ENCODE results near the gene TRIM33.

TRIM33 gene

GRCh38 chr1:114547076-114547475 lies 36.1 kb upstream of the TRIM33 start:
- Histone ChIP-seq H3K4me3 (ENCODE audit: low read length in 2 of 2) (no peak overlapping the region), H3K4ac (ENCODE audit: low read length) (no peak overlapping the region), H3K23ac (ENCODE audit: low read depth, low read length, poor library complexity) (no peak overlapping the region), H4K91ac (ENCODE audit: low read depth, low read length, poor library complexity) (no peak overlapping the region), H3K79me1 (ENCODE audit: low read depth, low read length) (no peaks in the 10 kb centered on the region), H3K4me1 (ENCODE audit: control insufficient read depth in 2 of 2, insufficient read depth in 1 of 2, low read depth in 1 of 2, low read length in 2 of 2) (no peaks in the 10 kb centered on the region), H3K14ac (ENCODE audit: low read length) (no peak overlapping the region), H3K36me3 (replicated peaks in 1 of 2; ENCODE audit: control insufficient read depth in 2 of 2, insufficient read depth in 2 of 2, low read length in 2 of 2) (no peaks in the 10 kb centered on the region), H3K4me2 (ENCODE audit: insufficient read depth, low read length, poor library complexity, severe bottlenecking) (no peak overlapping the region), H3K9me3 (replicated peaks in 1 of 2; ENCODE audit: control insufficient read depth in 2 of 2, insufficient read depth in 1 of 2, low read depth in 1 of 2, low read length in 2 of 2) (no peaks in the 10 kb centered on the region), H2BK120ac (ENCODE audit: low read depth, low read length) (no peak overlapping the region), H2AK5ac (ENCODE audit: low read depth, low read length) (no peak overlapping the region), H3K27ac (replicated peaks; ENCODE audit: low read length) (no peak overlapping the region), H3K27me3 (ENCODE audit: control insufficient read depth in 3 of 3, insufficient read depth in 3 of 3, low read depth in 1 of 3, low read length in 3 of 3) (no peaks in the 10 kb centered on the region), H2AFZ (ENCODE audit: low read length) (no peak overlapping the region), H2BK12ac (ENCODE audit: low read length) (no peak overlapping the region), H2BK15ac (ENCODE audit: low read length) (no peak overlapping the region), H2BK5ac (ENCODE audit: low read length) (no peak overlapping the region), H4K8ac (ENCODE audit: low read depth, low read length) (no peak overlapping the region), H3K9ac (ENCODE audit: low read depth, low read length, poor library complexity) (no peak overlapping the region), H3K18ac (ENCODE audit: low read length) (no peak overlapping the region)
- DNase-seq (ENCODE audit: low spot score): no peak
- WGBS, 2 donors (ENCODE audit: extremely low coverage in 2 of 2, insufficient read length in 2 of 2, insufficient replicate concordance in 1 of 2): no CpG with 5 or more reads among the region's 1 CpG

GRCh38 chr1:114545796-114546195 lies 34.8 kb upstream of the TRIM33 start:
- Histone ChIP-seq H3K4me1 (ENCODE audit: control insufficient read depth in 2 of 2, insufficient read depth in 1 of 2, low read depth in 1 of 2, low read length in 2 of 2) (no peaks in the 10 kb centered on the region), H2AK5ac (ENCODE audit: low read depth, low read length) (no peak overlapping the region), H3K36me3 (replicated peaks in 1 of 2; ENCODE audit: control insufficient read depth in 2 of 2, insufficient read depth in 2 of 2, low read length in 2 of 2) (no peaks in the 10 kb centered on the region), H2BK120ac (ENCODE audit: low read depth, low read length) (no peak overlapping the region), H4K91ac (ENCODE audit: low read depth, low read length, poor library complexity) (no peak overlapping the region), H2BK12ac (ENCODE audit: low read length) (no peak overlapping the region), H2BK15ac (ENCODE audit: low read length) (no peak overlapping the region), H3K4ac (ENCODE audit: low read length) (no peak overlapping the region), H3K27ac (replicated peaks; ENCODE audit: low read length) (no peak overlapping the region), H3K27me3 (ENCODE audit: control insufficient read depth in 3 of 3, insufficient read depth in 3 of 3, low read depth in 1 of 3, low read length in 3 of 3) (no peaks in the 10 kb centered on the region), H3K14ac (ENCODE audit: low read length) (no peak overlapping the region), H3K23ac (ENCODE audit: low read depth, low read length, poor library complexity) (no peak overlapping the region), H2AFZ (ENCODE audit: low read length) (no peak overlapping the region), H4K8ac (ENCODE audit: low read depth, low read length) (no peak overlapping the region), H3K18ac (ENCODE audit: low read length) (no peak overlapping the region), H3K79me1 (ENCODE audit: low read depth, low read length) (no peaks in the 10 kb centered on the region), H3K9ac (ENCODE audit: low read depth, low read length, poor library complexity) (no peak overlapping the region), H3K4me3 (ENCODE audit: low read length in 2 of 2) (no peak overlapping the region), H3K9me3 (replicated peaks in 1 of 2; ENCODE audit: control insufficient read depth in 2 of 2, insufficient read depth in 1 of 2, low read depth in 1 of 2, low read length in 2 of 2) (no peaks in the 10 kb centered on the region), H3K4me2 (ENCODE audit: insufficient read depth, low read length, poor library complexity, severe bottlenecking) (no peak overlapping the region), H2BK5ac (ENCODE audit: low read length) (no peak overlapping the region)
- no peak for DNase-seq (ENCODE audit: low spot score)
- no CpG with 5 or more reads among the region's 2 CpGs for WGBS, 2 donors (ENCODE audit: extremely low coverage in 2 of 2, insufficient read length in 2 of 2, insufficient replicate concordance in 1 of 2)

GRCh38 chr1:114545315-114545714 lies 34.3 kb upstream of the TRIM33 start:
- Histone ChIP-seq H3K4me2 (ENCODE audit: insufficient read depth, low read length, poor library complexity, severe bottlenecking) (no peak overlapping the region), H3K4me3 (ENCODE audit: low read length in 2 of 2) (no peak overlapping the region), H3K9me3 (replicated peaks in 1 of 2; ENCODE audit: control insufficient read depth in 2 of 2, insufficient read depth in 1 of 2, low read depth in 1 of 2, low read length in 2 of 2) (no peaks in the 10 kb centered on the region), H3K18ac (ENCODE audit: low read length) (no peak overlapping the region), H3K36me3 (replicated peaks in 1 of 2; ENCODE audit: control insufficient read depth in 2 of 2, insufficient read depth in 2 of 2, low read length in 2 of 2) (no peaks in the 10 kb centered on the region), H3K79me1 (ENCODE audit: low read depth, low read length) (no peaks in the 10 kb centered on the region), H2BK120ac (ENCODE audit: low read depth, low read length) (no peak overlapping the region), H4K8ac (ENCODE audit: low read depth, low read length) (no peak overlapping the region), H4K91ac (ENCODE audit: low read depth, low read length, poor library complexity) (no peak overlapping the region), H2BK15ac (ENCODE audit: low read length) (no peak overlapping the region), H3K27me3 (ENCODE audit: control insufficient read depth in 3 of 3, insufficient read depth in 3 of 3, low read depth in 1 of 3, low read length in 3 of 3) (no peaks in the 10 kb centered on the region), H2AK5ac (ENCODE audit: low read depth, low read length) (no peak overlapping the region), H2BK12ac (ENCODE audit: low read length) (no peak overlapping the region), H3K27ac (replicated peaks; ENCODE audit: low read length) (no peak overlapping the region), H2BK5ac (ENCODE audit: low read length) (no peak overlapping the region), H3K9ac (ENCODE audit: low read depth, low read length, poor library complexity) (no peak overlapping the region), H3K4me1 (ENCODE audit: control insufficient read depth in 2 of 2, insufficient read depth in 1 of 2, low read depth in 1 of 2, low read length in 2 of 2) (no peaks in the 10 kb centered on the region), H2AFZ (ENCODE audit: low read length) (no peak overlapping the region), H3K23ac (ENCODE audit: low read depth, low read length, poor library complexity) (no peak overlapping the region), H3K14ac (ENCODE audit: low read length) (no peak overlapping the region), H3K4ac (ENCODE audit: low read length) (no peak overlapping the region)
- no CpG with 5 or more reads among the region's 1 CpG for WGBS, 2 donors (ENCODE audit: extremely low coverage in 2 of 2, insufficient read length in 2 of 2, insufficient replicate concordance in 1 of 2)
- DNase-seq (ENCODE audit: low spot score): no peak

- H3K4me1 ChIP-seq (ENCODE audit: control insufficient read depth in 2 of 2, insufficient read depth in 1 of 2, low read depth in 1 of 2, low read length in 2 of 2): no peaks in the 10 kb centered on the region
- no peak overlapping the region for H3K14ac ChIP-seq (ENCODE audit: low read length)
- H3K4ac ChIP-seq (ENCODE audit: low read length): no peak overlapping the region
- H3K27me3 ChIP-seq (ENCODE audit: control insufficient read depth in 3 of 3, insufficient read depth in 3 of 3, low read depth in 1 of 3, low read length in 3 of 3): no peaks in the 10 kb centered on the region
- no peak overlapping the region for H2BK120ac ChIP-seq (ENCODE audit: low read depth, low read length)
- H2AK5ac ChIP-seq (ENCODE audit: low read depth, low read length): no peak overlapping the region
- no peak overlapping the region for H3K18ac ChIP-seq (ENCODE audit: low read length)
- no peak overlapping the region for H4K8ac ChIP-seq (ENCODE audit: low read depth, low read length)
- H3K9ac ChIP-seq (ENCODE audit: low read depth, low read length, poor library complexity): no peak overlapping the region
- H2BK15ac ChIP-seq (ENCODE audit: low read length): no peak overlapping the region
- no peaks in the 10 kb centered on the region for H3K36me3 ChIP-seq (replicated peaks in 1 of 2; ENCODE audit: control insufficient read depth in 2 of 2, insufficient read depth in 2 of 2, low read length in 2 of 2)
- H3K79me1 ChIP-seq (ENCODE audit: low read depth, low read length): no peaks in the 10 kb centered on the region
- no peak overlapping the region for H4K91ac ChIP-seq (ENCODE audit: low read depth, low read length, poor library complexity)
- H3K27ac ChIP-seq (replicated peaks; ENCODE audit: low read length): no peak overlapping the region
- peaks cover 0 to 3% of the 10 kb centered on the region in 2 donors for H3K9me3 ChIP-seq (replicated peaks in 1 of 2; ENCODE audit: control insufficient read depth in 2 of 2, insufficient read depth in 1 of 2, low read depth in 1 of 2, low read length in 2 of 2)
- no peak overlapping the region for H3K4me3 ChIP-seq (ENCODE audit: low read length in 2 of 2)
- WGBS, 2 donors (ENCODE audit: extremely low coverage in 2 of 2, insufficient read length in 2 of 2, insufficient replicate concordance in 1 of 2): no CpG with 5 or more reads among the region's 6 CpGs
- no peak for DNase-seq (ENCODE audit: low spot score)
- no peak overlapping the region for H2BK5ac ChIP-seq (ENCODE audit: low read length)
- no peak overlapping the region for H2BK12ac ChIP-seq (ENCODE audit: low read length)
- H3K4me2 ChIP-seq (ENCODE audit: insufficient read depth, low read length, poor library complexity, severe bottlenecking): no peak overlapping the region
- no peak overlapping the region for H2AFZ ChIP-seq (ENCODE audit: low read length)
- no peak overlapping the region for H3K23ac ChIP-seq (ENCODE audit: low read depth, low read length, poor library complexity)
Observed at GRCh38 chr1:114540821-114541220, 29.8 kb upstream of the TRIM33 start.

All from neuronal stem cell (in vitro differentiated cells).